GM18505 (cell line): ENCODE measurements around the gene ZMYND8.
"Not testable (repeated sequence)": the region's sequence is repeated elsewhere in the genome, so short reads cannot be mapped to it uniquely, and the experiment has no call there.

Experiments
- ATAC-seq: cut with Tn5 transposase; IDR thresholded peaks from one replicate; pipeline ENCODE4 v1.9.1; 2021; ENCODE audit not compliant: unreplicated experiment
- POLR2A ChIP-seq: IDR thresholded peaks from 4 replicates; pipeline ENCODE4 v1.6.1; 2011; ENCODE audit warnings: borderline replicate concordance; ENCODE audit not compliant: insufficient read depth, insufficient read length; ENCODE audit errors: extremely low read depth

The ZMYND8 gene

GRCh38 chr20:47310729-47311128, 45.8 kb downstream of the ZMYND8 start:
- no peak for TF ChIP-seq POLR2A
- no peak for ATAC-seq

- TF ChIP-seq POLR2A, result no peak
- no peak for ATAC-seq
Measured at GRCh38 chr20:47309806-47310426, 46.6 kb downstream of the ZMYND8 start.

GRCh38 chr20:47309394-47309793, 47.1 kb downstream of the ZMYND8 start:
- no peak for ATAC-seq

GRCh38 chr20:47307569-47307968, 48.9 kb downstream of the ZMYND8 start:
- not testable (repeated sequence) for ATAC-seq

More at GRCh38 chr20:47309394-47309793, 47.1 kb downstream of the ZMYND8 start:
- no peak for TF ChIP-seq POLR2A

GRCh38 chr20:47306755-47307370, 49.6 kb downstream of the ZMYND8 start:
- no peak for ATAC-seq
- no peak for TF ChIP-seq POLR2A

- no peak for ATAC-seq
- no peak for TF ChIP-seq POLR2A
Measured at GRCh38 chr20:47306095-47306494, 50.4 kb downstream of the ZMYND8 start.

GRCh38 chr20:47305667-47306066, 50.8 kb downstream of the ZMYND8 start:
- ATAC-seq, result no peak
- TF ChIP-seq POLR2A, result no peak

GRCh38 chr20:47304287-47304686, 52.2 kb downstream of the ZMYND8 start:
- TF ChIP-seq POLR2A, result no peak
- ATAC-seq, result no peak

GRCh38 chr20:47303736-47304135, 52.8 kb downstream of the ZMYND8 start:
- ATAC-seq, result no peak
- no peak for TF ChIP-seq POLR2A

GRCh38 chr20:47300071-47300470, 56.4 kb downstream of the ZMYND8 start:
- no peak for TF ChIP-seq POLR2A
- no peak for ATAC-seq

- no peak for TF ChIP-seq POLR2A
- ATAC-seq, result no peak
Measured at GRCh38 chr20:47298624-47299023, 57.9 kb downstream of the ZMYND8 start.

GRCh38 chr20:47297746-47298145, 58.8 kb downstream of the ZMYND8 start:
- TF ChIP-seq POLR2A, result no peak
- no peak for ATAC-seq

- no peak for TF ChIP-seq POLR2A
- ATAC-seq, result no peak
Measured at GRCh38 chr20:47296950-47297349, 59.5 kb downstream of the ZMYND8 start.

- no peak for ATAC-seq
- no peak for TF ChIP-seq POLR2A
Measured at GRCh38 chr20:47295921-47296426, 60.5 kb downstream of the ZMYND8 start.
